Cardiac muscle cell (in vitro differentiated cells and primary cell): ENCODE measurements around the gene ZNF541. TPM values are rescaled to one million over a fixed set of nuclear protein-coding genes. Genes with fewer than 3 reads are reported as not detected.
A peak's percentile ranks its signal among the peaks of the same experiment; 100 is the strongest.
"Not testable (repeated sequence)": the region's sequence is repeated elsewhere in the genome, so short reads cannot be mapped to it uniquely, and the experiment has no call there.

ENCODE experiments used
- DNase-seq, 2 donors: peaks; one replicate each; pipeline versions ENCODE4 v3.0.0 to v3.0.0-alpha.2; 2010 to 2017; ENCODE audit warnings: low read depth in 1 of 2, low spot score in 1 of 2
- H3K27ac ChIP-seq: fragments of 200-600 bp; sonication (generic); 2 replicates; pipeline ENCODE4 v1.5.1; 2016
- H3K27me3 ChIP-seq: fragments of 200-600 bp; sonication (generic); 2 replicates; pipeline ENCODE4 v1.6.0; 2016; ENCODE audit warnings: control low read depth
- H3K36me3 ChIP-seq: fragments of 200-600 bp; sonication (generic); 2 replicates; pipeline ENCODE4 v1.5.1; 2016; ENCODE audit warnings: control low read depth
- H3K4me1 ChIP-seq: fragments of 200-600 bp; sonication (generic); 2 replicates; pipeline ENCODE4 v1.8.1; 2017; ENCODE audit warnings: low read depth, mild to moderate bottlenecking, mixed run types
- H3K4me3 ChIP-seq: fragments of 200-600 bp; sonication (generic); 2 replicates; pipeline ENCODE4 v1.5.1; 2016; ENCODE audit warnings: mild to moderate bottlenecking
- H3K9me3 ChIP-seq: fragments of 200-600 bp; sonication (generic); 2 replicates; pipeline ENCODE4 v1.5.1; 2017; ENCODE audit warnings: low read depth, mild to moderate bottlenecking, control low read depth
- polyA plus RNA-seq: library from polyadenylated mRNA; unstranded; fragments of >200 nt; fragmentation: Nextera tagmentation; extraction: Ambion mirVana; gene quantifications from 2 replicates; pipeline ENCODE4 v1.2.1, GENCODE V29; 2016
- total RNA-seq: library from RNA; depleted of rRNA; stranded (reverse); fragments of >200 nt; gene quantifications from 2 replicates; pipeline ENCODE4 v1.2.3, GENCODE V29; 2016
- TF ChIP-seq, protein P1 (sequence below): IDR thresholded peaks from 2 replicates; pipeline ENCODE4 v1.5.1; 2012; ENCODE audit warnings: low read depth, mild to moderate bottlenecking, low read length

The ZNF541 gene
- total and polyA plus RNA-seq, 2 experiments from 2014 or later = not detected

DNA sequence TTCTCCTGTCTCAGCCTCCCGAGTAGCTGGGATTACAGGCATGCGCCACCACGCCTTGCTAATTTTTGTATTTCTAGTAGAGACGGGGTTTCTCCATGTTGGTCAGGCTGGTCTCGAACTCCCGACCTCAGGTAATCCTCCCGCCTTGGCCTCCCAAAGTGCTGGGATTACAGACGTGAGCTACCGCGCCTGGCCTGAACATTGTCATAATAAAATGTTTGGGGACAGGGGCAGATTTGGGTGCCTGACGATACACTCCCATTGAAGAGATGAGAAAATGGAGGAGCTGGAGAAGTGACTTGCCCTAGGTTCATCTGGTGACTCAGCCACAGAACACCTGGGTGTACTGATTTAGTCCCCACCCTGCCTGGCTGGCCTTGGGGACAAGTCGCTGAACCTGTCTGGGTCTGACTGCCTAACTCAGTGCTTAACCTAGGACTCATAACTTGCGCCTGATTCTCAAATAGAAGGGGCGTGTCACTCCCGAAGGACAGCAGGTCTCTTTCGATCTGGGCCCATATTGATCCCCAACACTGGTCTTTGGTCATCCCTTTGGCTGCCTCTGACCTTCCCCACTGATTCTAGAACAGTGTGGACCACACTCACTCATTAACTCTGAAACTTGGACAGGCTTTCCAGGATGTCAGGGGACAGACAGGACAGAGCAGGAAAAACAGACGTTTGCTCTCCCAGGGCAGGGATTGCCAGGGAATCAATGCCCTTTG lies 28.4 kb upstream of the ZNF541 start:
- TF ChIP-seq, protein P1, sequence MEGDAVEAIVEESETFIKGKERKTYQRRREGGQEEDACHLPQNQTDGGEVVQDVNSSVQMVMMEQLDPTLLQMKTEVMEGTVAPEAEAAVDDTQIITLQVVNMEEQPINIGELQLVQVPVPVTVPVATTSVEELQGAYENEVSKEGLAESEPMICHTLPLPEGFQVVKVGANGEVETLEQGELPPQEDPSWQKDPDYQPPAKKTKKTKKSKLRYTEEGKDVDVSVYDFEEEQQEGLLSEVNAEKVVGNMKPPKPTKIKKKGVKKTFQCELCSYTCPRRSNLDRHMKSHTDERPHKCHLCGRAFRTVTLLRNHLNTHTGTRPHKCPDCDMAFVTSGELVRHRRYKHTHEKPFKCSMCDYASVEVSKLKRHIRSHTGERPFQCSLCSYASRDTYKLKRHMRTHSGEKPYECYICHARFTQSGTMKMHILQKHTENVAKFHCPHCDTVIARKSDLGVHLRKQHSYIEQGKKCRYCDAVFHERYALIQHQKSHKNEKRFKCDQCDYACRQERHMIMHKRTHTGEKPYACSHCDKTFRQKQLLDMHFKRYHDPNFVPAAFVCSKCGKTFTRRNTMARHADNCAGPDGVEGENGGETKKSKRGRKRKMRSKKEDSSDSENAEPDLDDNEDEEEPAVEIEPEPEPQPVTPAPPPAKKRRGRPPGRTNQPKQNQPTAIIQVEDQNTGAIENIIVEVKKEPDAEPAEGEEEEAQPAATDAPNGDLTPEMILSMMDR = no peak
- H3K36me3 ChIP-seq = no peaks in the 10 kb centered on the region
- peak overlapping the region; percentile 91 for H3K27ac ChIP-seq
- peaks cover 4% of the 10 kb centered on the region for H3K4me1 ChIP-seq
- no peak for DNase-seq
- H3K4me3 ChIP-seq = peak overlapping the region; percentile 63
- H3K27me3 ChIP-seq = no peaks in the 10 kb centered on the region
- no peaks in the 10 kb centered on the region for H3K9me3 ChIP-seq

DNA sequence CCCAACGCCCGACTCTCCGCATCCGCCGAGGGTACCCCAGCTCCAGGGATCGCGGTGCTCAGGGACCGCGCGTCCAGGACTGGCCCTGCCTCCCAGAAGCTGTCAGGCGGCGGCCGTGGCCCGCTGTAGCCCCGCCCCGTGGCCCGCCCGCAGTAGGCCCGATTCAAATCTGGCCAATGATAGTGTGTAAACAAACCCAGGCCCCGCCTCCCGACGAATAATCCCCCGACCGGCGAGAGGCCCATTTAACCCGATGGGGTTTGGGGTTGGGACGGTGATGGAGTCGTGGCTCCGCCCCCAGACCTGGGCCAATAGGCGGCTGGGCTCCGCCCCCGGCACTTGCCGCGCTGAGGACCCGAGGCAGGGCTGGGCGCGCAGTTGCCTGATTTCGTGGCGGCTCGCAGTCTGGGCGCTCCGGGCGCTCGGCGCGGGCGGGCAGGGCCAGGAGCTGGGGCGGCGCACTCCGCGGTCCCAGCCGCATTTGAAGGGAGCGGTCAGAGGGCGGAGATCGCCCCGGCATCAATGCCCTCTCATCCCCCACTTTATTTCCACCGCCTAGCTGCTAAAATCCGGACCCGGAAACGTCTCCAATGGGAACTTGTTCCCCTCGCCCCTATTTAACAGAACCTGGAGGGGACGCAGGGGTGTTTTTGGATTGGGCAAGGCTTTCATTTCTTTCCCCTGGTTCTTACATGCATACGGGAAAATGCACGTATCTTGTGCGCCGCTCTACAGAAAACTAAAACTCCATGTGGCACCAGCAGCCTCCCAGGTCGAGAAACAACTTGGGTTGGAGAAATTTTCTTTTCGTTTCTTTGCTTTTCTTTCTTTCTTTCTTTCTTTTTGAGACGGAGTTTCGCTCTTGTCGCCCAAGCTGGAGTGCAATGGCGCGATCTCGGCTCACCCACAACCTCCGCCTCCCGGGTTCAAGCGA lies 27.6 kb upstream of the ZNF541 start:
- no peaks in the 10 kb centered on the region for H3K9me3 ChIP-seq
- TF ChIP-seq, protein P1 = no peak
- H3K36me3 ChIP-seq = no peaks in the 10 kb centered on the region
- peak overlapping the region; percentile 63 for H3K4me3 ChIP-seq
- peak; percentile 99 to 100 for DNase-seq
- H3K27me3 ChIP-seq = no peaks in the 10 kb centered on the region
- H3K27ac ChIP-seq = peak overlapping the region; percentile 91
- H3K4me1 ChIP-seq = peaks cover 4% of the 10 kb centered on the region

DNA sequence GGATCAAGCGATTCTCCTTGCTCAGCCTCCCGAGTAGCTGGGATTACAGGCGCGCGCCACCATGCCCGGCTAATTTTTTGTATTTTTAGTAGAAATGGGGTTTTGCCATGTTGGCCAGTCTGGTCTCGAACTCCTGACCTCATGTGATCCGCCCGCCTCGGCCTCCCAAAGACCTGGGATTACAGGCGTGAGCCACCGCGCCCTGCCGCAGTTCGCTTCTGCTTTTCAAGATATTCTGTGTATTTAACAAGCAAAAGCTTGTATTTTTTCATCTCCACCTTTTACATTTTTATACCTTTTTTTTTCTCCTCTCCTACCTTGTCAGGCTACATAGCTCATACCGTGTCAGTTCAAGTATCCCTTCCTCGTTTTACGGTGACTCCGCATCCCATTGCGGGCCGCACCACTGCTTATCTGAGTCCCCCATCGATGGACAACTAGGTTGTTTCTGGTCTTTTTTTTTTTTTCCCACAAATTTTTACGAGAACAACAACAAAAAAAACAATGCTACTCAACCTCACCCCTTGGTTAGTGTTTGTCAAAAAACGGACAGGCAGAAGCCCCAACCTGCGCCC lies 26.8 kb upstream of the ZNF541 start:
- H3K27me3 ChIP-seq, DNase-seq, H3K9me3 ChIP-seq, H3K27ac ChIP-seq, H3K36me3 ChIP-seq, H3K4me1 ChIP-seq: not testable (repeated sequence)
- peak overlapping the region; percentile 63 for H3K4me3 ChIP-seq

DNA sequence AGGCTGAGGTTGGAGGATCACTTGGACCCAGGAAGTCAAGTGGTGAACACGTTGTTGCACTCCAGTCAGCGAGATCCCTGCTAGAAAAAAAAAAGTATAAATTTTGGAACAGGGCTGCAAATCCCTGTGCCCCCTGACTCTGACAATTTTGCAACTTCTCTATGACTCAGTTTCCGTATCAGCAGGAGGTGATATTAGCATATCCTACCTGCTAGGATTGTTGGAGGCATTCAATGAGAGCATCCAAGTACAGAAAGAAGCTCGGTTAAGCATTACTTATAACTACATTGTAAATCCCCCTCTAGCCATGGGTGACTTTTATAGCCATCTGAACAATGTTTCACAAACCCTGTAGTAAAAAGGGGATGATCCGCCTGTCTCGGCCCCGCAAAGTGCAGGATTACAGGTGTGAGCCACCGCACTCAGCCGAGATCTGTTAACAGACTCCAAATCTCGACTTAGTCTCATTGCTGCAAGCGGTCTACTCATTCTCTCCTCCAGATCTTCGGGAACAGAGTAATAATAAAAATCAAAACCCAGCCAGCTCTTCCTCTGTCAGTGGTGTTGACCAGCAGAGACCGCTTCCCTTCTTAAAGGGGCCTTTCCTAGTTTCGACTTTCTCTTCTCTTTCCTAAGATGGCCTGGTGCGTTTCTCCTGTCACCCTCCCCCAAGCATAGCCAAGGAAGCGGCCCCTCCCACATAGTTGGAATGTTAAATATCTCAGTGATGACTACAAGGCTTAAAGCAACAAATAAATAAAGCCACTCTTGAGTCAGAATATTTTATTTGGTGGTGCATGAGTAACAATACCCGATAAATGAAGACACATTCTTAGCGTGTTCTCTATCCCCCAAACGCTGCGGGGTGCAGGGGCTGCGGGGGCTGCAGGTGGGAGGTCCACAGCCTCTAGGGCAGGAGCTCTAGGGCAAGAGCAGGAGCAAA lies 25.7 kb upstream of the ZNF541 start:
- peak overlapping the region; percentile 57 for H3K27ac ChIP-seq
- H3K4me3 ChIP-seq = peak overlapping the region; percentile 1
- no peaks in the 10 kb centered on the region for H3K36me3 ChIP-seq
- H3K27me3 ChIP-seq = no peaks in the 10 kb centered on the region
- peak; percentile 67 to 97 for DNase-seq
- H3K9me3 ChIP-seq = no peaks in the 10 kb centered on the region
- TF ChIP-seq, protein P1 = no peak
- H3K4me1 ChIP-seq = peaks cover 4% of the 10 kb centered on the region

DNA sequence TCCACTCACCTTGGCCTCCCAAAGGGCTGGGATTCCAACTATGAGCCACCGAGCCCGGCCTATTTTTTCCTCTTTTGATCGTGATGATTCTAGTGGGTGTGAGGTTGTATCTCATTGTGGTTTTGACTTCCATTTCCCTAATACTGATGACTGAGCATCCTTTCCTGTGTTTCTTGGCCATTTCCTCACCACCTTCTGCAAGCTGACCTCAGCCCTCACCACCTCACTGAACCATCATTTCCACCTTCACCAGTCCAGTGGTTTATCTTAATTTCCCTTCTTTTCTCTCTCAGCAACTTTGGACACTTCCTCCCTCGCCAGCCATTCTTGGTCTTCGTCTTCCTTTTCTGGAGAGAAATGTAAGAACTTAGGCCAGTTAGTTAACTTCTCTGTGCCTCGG lies 23.0 kb upstream of the ZNF541 start:
- TF ChIP-seq, protein P1 = no peak
- H3K9me3 ChIP-seq = no peaks in the 10 kb centered on the region
- no peak overlapping the region for H3K4me3 ChIP-seq
- H3K4me1 ChIP-seq = peaks cover 4% of the 10 kb centered on the region
- no peak overlapping the region for H3K27ac ChIP-seq
- H3K27me3 ChIP-seq = no peaks in the 10 kb centered on the region
- DNase-seq = no peak
- H3K36me3 ChIP-seq = no peaks in the 10 kb centered on the region
